Measurements from ENCODE around the gene STON2. TPM values are rescaled to one million over a fixed set of nuclear protein-coding genes. Genes with fewer than 3 reads are reported as not detected.

The STON2 gene
- total and polyA plus RNA-seq, 9 donors, result 4.8 to 28.7 (median 17.3) TPM

GRCh38 chr14:81275305-81276072 is 124.6 kb downstream of the STON2 start:
- no peak for TF ChIP-seq EP300 (IDR thresholded peaks at IDR 0.05)
- TF ChIP-seq CTCF (IDR thresholded peaks at IDR 0.05), result no peak
- TF ChIP-seq POLR2A (IDR thresholded peaks at IDR 0.05), result no peak
- H3K4me1 ChIP-seq (ENCODE audit: insufficient read depth), result peaks cover 18% of the 10 kb centered on the region
- intact Hi-C loops (cut with DNase I), result no loop called here
- H3K27ac ChIP-seq, result peak overlapping the region; percentile 35 to 38
- no peak overlapping the region for H3K4me3 ChIP-seq
- H3K27me3 ChIP-seq, result no peaks in the 10 kb centered on the region
- no peak for DNase-seq
- 12 to 36% (median 17%) methylated on average over 13 of the region's 13 CpGs for WGBS, 3 donors
- H3K36me3 ChIP-seq, result no peaks in the 10 kb centered on the region
- no peaks in the 10 kb centered on the region for H3K9me3 ChIP-seq

GRCh38 chr14:81273961-81274575 is 126.1 kb downstream of the STON2 start:
- H3K4me1 ChIP-seq (ENCODE audit: insufficient read depth), result peaks cover 19% of the 10 kb centered on the region
- intact Hi-C loops (cut with DNase I), result loop anchor here in 2 of 4 donors (5.0 kb wide), 1 partner anchor 178 kb away; no protein-coding TSS in a partner anchor
- peak overlapping the region in 1 of 2 donors; percentile 42 for H3K27ac ChIP-seq
- no peak for TF ChIP-seq EP300 (IDR thresholded peaks at IDR 0.05)
- DNase-seq, result no peak
- H3K36me3 ChIP-seq, result no peaks in the 10 kb centered on the region
- no peaks in the 10 kb centered on the region for H3K27me3 ChIP-seq
- WGBS, 3 donors, result 44 to 70% (median 45%) methylated on average over 3 of the region's 3 CpGs
- no peaks in the 10 kb centered on the region for H3K9me3 ChIP-seq
- H3K4me3 ChIP-seq, result no peak overlapping the region

GRCh38 chr14:81273521-81273920 is 126.6 kb downstream of the STON2 start:
- intact Hi-C loops (cut with DNase I), result loop anchor here in 2 of 4 donors (5.0 kb wide), 1 partner anchor 179 kb away; no protein-coding TSS in a partner anchor
- no peaks in the 10 kb centered on the region for H3K27me3 ChIP-seq
- H3K4me1 ChIP-seq (ENCODE audit: insufficient read depth), result peaks cover 19% of the 10 kb centered on the region
- no peaks in the 10 kb centered on the region for H3K36me3 ChIP-seq
- 46 to 58% (median 50%) methylated on average over 9 of the region's 9 CpGs for WGBS, 3 donors
- peak in 2 of 5 donors; percentile 35 to 44 for DNase-seq
- H3K4me3 ChIP-seq, result no peak overlapping the region
- H3K27ac ChIP-seq, result peak overlapping the region in 1 of 2 donors; percentile 42
- H3K9me3 ChIP-seq, result no peaks in the 10 kb centered on the region
- no peak for TF ChIP-seq CTCF (IDR thresholded peaks at IDR 0.05)
- no peak for TF ChIP-seq EP300 (IDR thresholded peaks at IDR 0.05)
- TF ChIP-seq POLR2A (IDR thresholded peaks at IDR 0.05), result no peak

DNA sequence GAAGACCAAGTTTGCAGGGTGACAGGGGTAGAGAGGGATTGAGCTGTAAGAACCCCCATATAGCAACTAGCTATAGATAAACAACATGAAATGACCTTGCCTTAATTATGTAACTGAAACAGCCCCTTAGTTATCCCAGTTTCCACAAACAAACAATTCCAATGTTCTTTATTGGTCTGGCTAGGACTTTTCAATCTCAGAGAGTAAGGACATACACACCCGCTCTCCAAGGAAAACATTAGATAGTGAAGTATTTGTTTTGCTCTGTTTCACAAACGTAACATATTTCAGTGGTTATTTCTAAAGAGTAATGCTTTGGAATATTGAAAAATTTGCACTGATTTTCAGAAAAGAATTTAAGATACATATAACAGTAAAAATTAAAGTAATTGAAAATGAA is 127.8 kb downstream of the STON2 start:
- 8 to 35% (median 8%) methylated on average over 2 of the region's 2 CpGs for WGBS, 3 donors
- H3K4me3 ChIP-seq, result no peak overlapping the region
- no peaks in the 10 kb centered on the region for H3K9me3 ChIP-seq
- H3K27ac ChIP-seq, result peak overlapping the region in 1 of 2 donors; percentile 65
- no peak for TF ChIP-seq EP300 (IDR thresholded peaks at IDR 0.05)
- TF ChIP-seq POLR2A (IDR thresholded peaks at IDR 0.05), result no peak
- no peak for TF ChIP-seq CTCF (IDR thresholded peaks at IDR 0.05)
- no peaks in the 10 kb centered on the region for H3K27me3 ChIP-seq
- peaks cover 19% of the 10 kb centered on the region for H3K4me1 ChIP-seq (ENCODE audit: insufficient read depth)
- intact Hi-C loops (cut with DNase I), result loop anchor here in 2 of 4 donors (5.0 kb wide), 1 partner anchor 180 kb away; no protein-coding TSS in a partner anchor
- no peak for DNase-seq
- H3K36me3 ChIP-seq, result no peaks in the 10 kb centered on the region

Measured in ovary (tissue), 9 donors.